Endodermal cell (in vitro differentiated cells): Measurements from ENCODE around the gene GRM5. TPM values are rescaled to one million over a fixed set of nuclear protein-coding genes. Genes with fewer than 3 reads are reported as not detected.
"Not testable (repeated sequence)": the region's sequence is repeated elsewhere in the genome, so short reads cannot be mapped to it uniquely, and the experiment has no call there.

ENCODE experiments used
- DNase-seq: peaks from one replicate; pipeline ENCODE4 v3.0.0-alpha.2; 2017
- H3K27ac ChIP-seq: 2 replicates; pipeline ENCODE4 v1.5.1; 2013; ENCODE audit warnings: mild to moderate bottlenecking, low read depth, low read length, moderate library complexity
- H3K27me3 ChIP-seq: 2 replicates; pipeline ENCODE4 v1.6.1; 2013; ENCODE audit warnings: mild to moderate bottlenecking, low read length, moderate library complexity; ENCODE audit not compliant: insufficient read depth, control insufficient read depth, poor library complexity, severe bottlenecking
- H3K36me3 ChIP-seq: 2 replicates; pipeline ENCODE4 v1.7.0; 2013; ENCODE audit warnings: mild to moderate bottlenecking, low read length, moderate library complexity; ENCODE audit not compliant: control insufficient read depth, insufficient read depth
- H3K4me1 ChIP-seq: one replicate; pipeline ENCODE4 v1.7.0; 2013; ENCODE audit warnings: low read length; ENCODE audit not compliant: control insufficient read depth, insufficient read depth
- H3K4me3 ChIP-seq: 2 replicates; pipeline ENCODE4 v1.5.1; 2013; ENCODE audit warnings: mild to moderate bottlenecking, low read length, moderate library complexity
- H3K9ac ChIP-seq: 2 replicates; pipeline ENCODE4 v1.6.1; 2013; ENCODE audit warnings: mild to moderate bottlenecking, low read length, moderate library complexity; ENCODE audit not compliant: poor library complexity, severe bottlenecking; ENCODE audit errors: extremely low read depth
- H3K9me3 ChIP-seq: 2 replicates; pipeline ENCODE4 v1.6.1; 2013; ENCODE audit warnings: mild to moderate bottlenecking, low read length, moderate library complexity; ENCODE audit not compliant: control insufficient read depth
- H3K27ac Mint-ChIP-seq: 2 replicates; pipeline ENCODE4 v1.8.0; 2020; ENCODE audit warnings: mixed read lengths
- H3K27me3 Mint-ChIP-seq: 2 replicates; pipeline ENCODE4 v1.8.0; 2021; ENCODE audit warnings: mild to moderate bottlenecking, mixed read lengths; ENCODE audit not compliant: insufficient read depth
- H3K36me3 Mint-ChIP-seq: 2 replicates; pipeline ENCODE4 v1.8.0; 2020; ENCODE audit warnings: low read depth, mixed read lengths
- H3K4me1 Mint-ChIP-seq: 2 replicates; pipeline ENCODE4 v1.8.0; 2020; ENCODE audit warnings: mixed read lengths
- H3K4me3 Mint-ChIP-seq: 2 replicates; pipeline ENCODE4 v1.8.0; 2020; ENCODE audit warnings: mild to moderate bottlenecking, moderate library complexity, mixed read lengths
- H3K9me3 Mint-ChIP-seq: 2 replicates; pipeline ENCODE4 v1.8.0; 2020; ENCODE audit warnings: mild to moderate bottlenecking, mixed read lengths
- WGBS, 2 experiments: methylation state at CpG; one replicate each; pipeline versions ENCODE4 v1.1.5 to v1.1.7; 2013; ENCODE audit warnings: missing lambda C conversion rate in 2 of 2, mixed read lengths in 1 of 2; ENCODE audit not compliant: insufficient coverage in 1 of 2, insufficient read length in 1 of 2; 5-methylcytosine and 5-hydroxymethylcytosine counted together
- total RNA-seq, 2 donors: library from RNA; stranded (reverse); fragmentation: NEBNext Ultra II Directional in 1 of 2; extraction: Animal tissue kit (Norgen Biotek cat#: 25700) in 1 of 2; gene quantifications; 2 replicates in 1 of 2; 3 replicates in 1 of 2; pipeline ENCODE4 v1.2.1, GENCODE V29; 2021
- TF ChIP-seq, protein P1 (sequence below): fragments of 200-600 bp; sonication (generic); conservative IDR thresholded peaks from 2 replicates; pipeline ENCODE4 v1.5.0; 2021; ENCODE audit warnings: antibody characterized with exemption, mild to moderate bottlenecking

The GRM5 gene
- total RNA-seq, 2 donors from 2014 or later, result 0.07 to 0.09 TPM

DNA sequence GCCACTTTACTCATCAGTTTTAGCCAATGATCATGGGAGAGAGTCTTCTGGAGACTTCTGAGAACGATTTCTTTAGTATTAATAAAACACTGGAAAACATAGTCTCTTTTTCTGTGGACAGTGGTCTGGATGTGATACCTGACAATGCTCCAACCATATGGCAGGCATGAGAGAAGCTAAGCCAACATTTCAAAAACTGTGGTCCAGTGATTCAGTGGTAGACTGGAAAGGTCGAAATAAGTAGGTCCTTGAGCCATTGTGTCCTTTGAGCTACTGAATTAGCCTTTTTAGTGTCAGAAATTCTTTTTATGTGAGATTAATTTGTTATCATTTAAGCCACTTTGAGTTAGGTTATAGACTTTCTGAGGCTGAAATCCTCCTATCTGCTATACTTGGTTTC is 530.5 kb downstream of the GRM5 start:
- Mint-ChIP-seq H3K36me3 (no peaks in the 10 kb centered on the region), H3K4me3 (no peak overlapping the region), H3K9me3 (no peaks in the 10 kb centered on the region), H3K4me1 (no peaks in the 10 kb centered on the region), H3K27ac (no peak overlapping the region), H3K27me3 (no peaks in the 10 kb centered on the region)
- H3K9me3 ChIP-seq, result no peaks in the 10 kb centered on the region
- H3K4me3 ChIP-seq, result no peak overlapping the region
- WGBS, 2 experiments, result 71 to 84% methylated on average over 1 to 2 of the region's 2 CpGs
- no peak overlapping the region for H3K9ac ChIP-seq
- H3K27me3 ChIP-seq, result no peaks in the 10 kb centered on the region
- H3K27ac ChIP-seq, result no peak overlapping the region
- DNase-seq, result no peak
- TF ChIP-seq, protein P1, sequence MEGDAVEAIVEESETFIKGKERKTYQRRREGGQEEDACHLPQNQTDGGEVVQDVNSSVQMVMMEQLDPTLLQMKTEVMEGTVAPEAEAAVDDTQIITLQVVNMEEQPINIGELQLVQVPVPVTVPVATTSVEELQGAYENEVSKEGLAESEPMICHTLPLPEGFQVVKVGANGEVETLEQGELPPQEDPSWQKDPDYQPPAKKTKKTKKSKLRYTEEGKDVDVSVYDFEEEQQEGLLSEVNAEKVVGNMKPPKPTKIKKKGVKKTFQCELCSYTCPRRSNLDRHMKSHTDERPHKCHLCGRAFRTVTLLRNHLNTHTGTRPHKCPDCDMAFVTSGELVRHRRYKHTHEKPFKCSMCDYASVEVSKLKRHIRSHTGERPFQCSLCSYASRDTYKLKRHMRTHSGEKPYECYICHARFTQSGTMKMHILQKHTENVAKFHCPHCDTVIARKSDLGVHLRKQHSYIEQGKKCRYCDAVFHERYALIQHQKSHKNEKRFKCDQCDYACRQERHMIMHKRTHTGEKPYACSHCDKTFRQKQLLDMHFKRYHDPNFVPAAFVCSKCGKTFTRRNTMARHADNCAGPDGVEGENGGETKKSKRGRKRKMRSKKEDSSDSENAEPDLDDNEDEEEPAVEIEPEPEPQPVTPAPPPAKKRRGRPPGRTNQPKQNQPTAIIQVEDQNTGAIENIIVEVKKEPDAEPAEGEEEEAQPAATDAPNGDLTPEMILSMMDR, result no peak
- H3K4me1 ChIP-seq, result no peaks in the 10 kb centered on the region
- no peaks in the 10 kb centered on the region for H3K36me3 ChIP-seq

DNA sequence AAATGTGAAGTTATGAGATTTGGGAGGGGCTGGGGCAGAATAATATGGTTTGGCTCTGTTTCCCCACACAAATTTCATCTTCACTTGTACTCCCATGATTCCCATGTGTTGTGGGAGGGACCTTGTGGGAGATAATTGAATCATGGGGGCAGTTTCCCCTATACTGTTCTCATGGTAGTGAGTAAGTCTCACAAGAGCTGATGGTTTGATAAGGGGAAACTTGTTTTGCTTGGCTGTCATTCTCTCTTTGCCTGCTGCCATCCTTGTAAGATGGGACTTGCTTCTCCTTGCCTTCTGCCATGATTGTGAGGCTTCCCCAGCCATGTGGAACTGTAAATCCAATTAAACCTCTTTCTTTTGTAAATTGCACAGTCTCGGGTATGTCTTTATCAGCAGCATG is 531.1 kb downstream of the GRM5 start:
- not testable (repeated sequence) for H3K4me1 Mint-ChIP-seq, H3K4me3 ChIP-seq, H3K27ac Mint-ChIP-seq, H3K9ac ChIP-seq, H3K4me3 Mint-ChIP-seq, H3K27me3 Mint-ChIP-seq, H3K36me3 Mint-ChIP-seq, H3K27me3 ChIP-seq, H3K36me3 ChIP-seq, DNase-seq, H3K9me3 ChIP-seq, H3K4me1 ChIP-seq, H3K9me3 Mint-ChIP-seq, H3K27ac ChIP-seq
- 100% methylated on average over 1 of the region's 1 CpG for WGBS, 2 experiments

DNA sequence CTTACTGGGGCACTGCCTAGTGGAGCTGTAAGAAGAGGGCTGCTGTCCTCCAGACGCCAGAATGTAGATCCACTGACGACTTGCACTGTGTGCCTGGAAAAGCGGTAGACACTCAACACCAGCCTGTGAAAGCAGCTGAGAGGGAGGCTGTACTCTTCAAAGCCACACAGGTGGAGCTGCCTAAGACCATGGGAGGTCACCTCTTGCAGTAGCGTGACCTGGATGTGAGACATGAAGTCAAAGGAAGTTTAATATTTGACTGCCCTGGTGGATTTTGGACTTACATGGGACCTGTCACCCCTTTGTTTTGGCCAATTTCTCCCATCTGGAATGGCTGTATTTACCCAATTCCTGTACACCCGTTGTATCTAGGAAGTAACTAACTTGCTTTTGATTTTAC is 531.6 kb downstream of the GRM5 start:
- H3K27me3 ChIP-seq, result no peaks in the 10 kb centered on the region
- H3K9me3 ChIP-seq, result no peaks in the 10 kb centered on the region
- TF ChIP-seq, protein P1, result no peak
- H3K4me1 ChIP-seq, result no peaks in the 10 kb centered on the region
- Mint-ChIP-seq H3K36me3 (no peaks in the 10 kb centered on the region), H3K4me1 (no peaks in the 10 kb centered on the region), H3K9me3 (no peaks in the 10 kb centered on the region), H3K4me3 (no peak overlapping the region), H3K27ac (no peak overlapping the region), H3K27me3 (no peaks in the 10 kb centered on the region)
- no peak overlapping the region for H3K27ac ChIP-seq
- 75% methylated on average over 4 to 5 of the region's 5 CpGs for WGBS, 2 experiments
- H3K36me3 ChIP-seq, result no peaks in the 10 kb centered on the region
- H3K4me3 ChIP-seq, result no peak overlapping the region
- no peak for DNase-seq
- no peak overlapping the region for H3K9ac ChIP-seq

- H3K9me3 ChIP-seq, result no peaks in the 10 kb centered on the region
- H3K36me3 ChIP-seq, result no peaks in the 10 kb centered on the region
- Mint-ChIP-seq H3K27me3 (no peaks in the 10 kb centered on the region), H3K36me3 (no peaks in the 10 kb centered on the region), H3K9me3 (no peaks in the 10 kb centered on the region), H3K27ac (no peak overlapping the region), H3K4me1 (no peaks in the 10 kb centered on the region), H3K4me3 (no peak overlapping the region)
- H3K27me3 ChIP-seq, result no peaks in the 10 kb centered on the region
- no peaks in the 10 kb centered on the region for H3K4me1 ChIP-seq
- DNase-seq, result no peak
- WGBS, 2 experiments, result 96 to 100% methylated on average over 1 of the region's 1 CpG
- H3K9ac ChIP-seq, result no peak overlapping the region
- H3K4me3 ChIP-seq, result no peak overlapping the region
- TF ChIP-seq, protein P1, result no peak
- no peak overlapping the region for H3K27ac ChIP-seq
Observed at GRCh38 chr11:88533001-88533400, 532.8 kb downstream of the GRM5 start.
